Hepatocyte (in vitro differentiated cells): Measurements from ENCODE around the gene RGS5.

ENCODE experiments used
- EZH2 ChIP-seq: fragments of 200-600 bp; sonication (generic); IDR thresholded peaks from 2 replicates; pipeline ENCODE4 v1.6.1; 2016; ENCODE audit warnings: antibody characterized with exemption, mild to moderate bottlenecking, borderline replicate concordance
- TF ChIP-seq, protein P1 (sequence below): fragments of 200-600 bp; sonication (generic); IDR thresholded peaks from 2 replicates; pipeline ENCODE4 v1.5.1; 2016; ENCODE audit warnings: antibody characterized with exemption, mild to moderate bottlenecking; ENCODE audit not compliant: poor library complexity

DNA sequence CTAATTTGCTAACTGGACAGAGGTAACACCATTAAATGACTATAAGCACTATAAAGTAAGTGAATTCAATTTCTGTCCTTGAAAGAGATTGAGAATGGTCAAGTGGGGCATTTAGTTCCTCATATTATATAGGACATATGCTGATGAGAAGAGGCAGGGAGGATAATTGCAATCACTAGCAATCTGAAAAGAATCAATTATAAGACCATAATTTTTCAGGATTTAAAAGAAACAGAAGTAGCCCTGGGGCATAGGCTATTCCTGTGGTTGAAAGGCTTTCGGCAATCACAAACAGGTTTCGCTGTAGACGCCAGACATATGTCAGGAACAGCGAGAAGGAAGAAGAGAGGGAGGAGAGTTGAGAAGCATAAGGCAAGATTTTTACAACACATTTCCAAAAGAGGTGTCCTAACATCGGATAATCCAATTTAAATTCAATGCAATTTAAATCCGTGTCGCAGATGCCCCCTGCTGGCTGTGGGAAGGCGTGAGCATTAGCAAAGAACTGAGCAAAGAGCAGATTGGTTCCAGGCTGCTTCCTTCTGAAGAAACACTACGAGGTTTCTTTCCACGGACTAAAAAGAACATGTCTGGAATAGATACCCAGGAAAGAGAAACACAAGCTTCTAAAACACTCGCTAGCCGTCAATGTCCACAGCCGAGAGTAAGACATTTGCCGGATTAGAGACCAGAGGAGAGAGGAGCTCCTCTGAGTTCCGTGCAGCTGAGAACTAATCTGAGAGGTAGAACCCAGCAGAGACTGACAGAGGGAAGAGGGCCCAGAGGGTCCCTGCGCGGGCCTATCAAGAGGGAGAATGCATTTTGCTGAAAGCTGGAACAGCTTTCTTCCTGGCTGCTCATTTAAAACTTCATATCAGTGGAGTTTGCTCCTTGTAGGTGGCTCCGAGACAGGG lies 27.9 kb downstream of the RGS5 start:
- TF ChIP-seq, protein P1, sequence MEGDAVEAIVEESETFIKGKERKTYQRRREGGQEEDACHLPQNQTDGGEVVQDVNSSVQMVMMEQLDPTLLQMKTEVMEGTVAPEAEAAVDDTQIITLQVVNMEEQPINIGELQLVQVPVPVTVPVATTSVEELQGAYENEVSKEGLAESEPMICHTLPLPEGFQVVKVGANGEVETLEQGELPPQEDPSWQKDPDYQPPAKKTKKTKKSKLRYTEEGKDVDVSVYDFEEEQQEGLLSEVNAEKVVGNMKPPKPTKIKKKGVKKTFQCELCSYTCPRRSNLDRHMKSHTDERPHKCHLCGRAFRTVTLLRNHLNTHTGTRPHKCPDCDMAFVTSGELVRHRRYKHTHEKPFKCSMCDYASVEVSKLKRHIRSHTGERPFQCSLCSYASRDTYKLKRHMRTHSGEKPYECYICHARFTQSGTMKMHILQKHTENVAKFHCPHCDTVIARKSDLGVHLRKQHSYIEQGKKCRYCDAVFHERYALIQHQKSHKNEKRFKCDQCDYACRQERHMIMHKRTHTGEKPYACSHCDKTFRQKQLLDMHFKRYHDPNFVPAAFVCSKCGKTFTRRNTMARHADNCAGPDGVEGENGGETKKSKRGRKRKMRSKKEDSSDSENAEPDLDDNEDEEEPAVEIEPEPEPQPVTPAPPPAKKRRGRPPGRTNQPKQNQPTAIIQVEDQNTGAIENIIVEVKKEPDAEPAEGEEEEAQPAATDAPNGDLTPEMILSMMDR, result peak; percentile 93
- no peak for TF ChIP-seq EZH2
